Measurements from ENCODE around the gene DBN1.

The DBN1 gene

DNA sequence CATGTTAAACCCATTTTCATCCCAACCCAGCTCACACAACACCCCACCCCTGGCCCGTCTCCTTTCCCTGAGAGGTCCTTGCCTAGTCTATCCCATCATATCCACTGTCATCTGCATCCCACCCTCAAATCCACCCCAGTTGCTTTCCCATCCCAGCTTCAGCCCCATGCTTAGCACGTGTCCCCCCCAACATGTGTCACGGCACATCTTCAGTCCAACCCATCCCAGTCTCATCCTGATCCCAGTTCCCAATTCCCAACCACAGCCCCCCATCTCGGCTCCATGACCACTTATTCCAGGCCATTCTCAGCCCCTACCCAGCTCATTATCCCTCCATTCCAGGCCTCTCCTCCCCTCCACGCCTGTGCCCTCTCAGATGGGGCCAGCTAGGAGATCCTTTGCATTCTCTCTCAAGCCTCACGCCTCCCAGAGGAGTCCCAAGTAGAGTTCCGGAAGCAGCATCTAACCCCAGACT lies 605 bp upstream of the DBN1 start:
- TF ChIP-seq, protein P1, sequence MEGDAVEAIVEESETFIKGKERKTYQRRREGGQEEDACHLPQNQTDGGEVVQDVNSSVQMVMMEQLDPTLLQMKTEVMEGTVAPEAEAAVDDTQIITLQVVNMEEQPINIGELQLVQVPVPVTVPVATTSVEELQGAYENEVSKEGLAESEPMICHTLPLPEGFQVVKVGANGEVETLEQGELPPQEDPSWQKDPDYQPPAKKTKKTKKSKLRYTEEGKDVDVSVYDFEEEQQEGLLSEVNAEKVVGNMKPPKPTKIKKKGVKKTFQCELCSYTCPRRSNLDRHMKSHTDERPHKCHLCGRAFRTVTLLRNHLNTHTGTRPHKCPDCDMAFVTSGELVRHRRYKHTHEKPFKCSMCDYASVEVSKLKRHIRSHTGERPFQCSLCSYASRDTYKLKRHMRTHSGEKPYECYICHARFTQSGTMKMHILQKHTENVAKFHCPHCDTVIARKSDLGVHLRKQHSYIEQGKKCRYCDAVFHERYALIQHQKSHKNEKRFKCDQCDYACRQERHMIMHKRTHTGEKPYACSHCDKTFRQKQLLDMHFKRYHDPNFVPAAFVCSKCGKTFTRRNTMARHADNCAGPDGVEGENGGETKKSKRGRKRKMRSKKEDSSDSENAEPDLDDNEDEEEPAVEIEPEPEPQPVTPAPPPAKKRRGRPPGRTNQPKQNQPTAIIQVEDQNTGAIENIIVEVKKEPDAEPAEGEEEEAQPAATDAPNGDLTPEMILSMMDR (IDR thresholded peaks at IDR 0.05; ENCODE audit: extremely low read depth, missing control alignments), result no peak
- no peak for DNase-seq (ENCODE audit: low spot score)

GRCh38 chr5:177472460-177473442 lies 683 bp downstream of the DBN1 start:
- TF ChIP-seq, protein P1 (IDR thresholded peaks at IDR 0.05; ENCODE audit: extremely low read depth, missing control alignments), result no peak
- peak; percentile 94 for DNase-seq (ENCODE audit: low spot score)

- TF ChIP-seq, protein P1 (IDR thresholded peaks at IDR 0.05; ENCODE audit: extremely low read depth, missing control alignments), result no peak
- no peak for DNase-seq (ENCODE audit: low spot score)
Measured at GRCh38 chr5:177471610-177472356, 1.7 kb downstream of the DBN1 start.

- DNase-seq (ENCODE audit: low spot score), result no peak
- TF ChIP-seq, protein P1 (IDR thresholded peaks at IDR 0.05; ENCODE audit: extremely low read depth, missing control alignments), result no peak
Measured at GRCh38 chr5:177470759-177471536, 2.5 kb downstream of the DBN1 start.

DNA sequence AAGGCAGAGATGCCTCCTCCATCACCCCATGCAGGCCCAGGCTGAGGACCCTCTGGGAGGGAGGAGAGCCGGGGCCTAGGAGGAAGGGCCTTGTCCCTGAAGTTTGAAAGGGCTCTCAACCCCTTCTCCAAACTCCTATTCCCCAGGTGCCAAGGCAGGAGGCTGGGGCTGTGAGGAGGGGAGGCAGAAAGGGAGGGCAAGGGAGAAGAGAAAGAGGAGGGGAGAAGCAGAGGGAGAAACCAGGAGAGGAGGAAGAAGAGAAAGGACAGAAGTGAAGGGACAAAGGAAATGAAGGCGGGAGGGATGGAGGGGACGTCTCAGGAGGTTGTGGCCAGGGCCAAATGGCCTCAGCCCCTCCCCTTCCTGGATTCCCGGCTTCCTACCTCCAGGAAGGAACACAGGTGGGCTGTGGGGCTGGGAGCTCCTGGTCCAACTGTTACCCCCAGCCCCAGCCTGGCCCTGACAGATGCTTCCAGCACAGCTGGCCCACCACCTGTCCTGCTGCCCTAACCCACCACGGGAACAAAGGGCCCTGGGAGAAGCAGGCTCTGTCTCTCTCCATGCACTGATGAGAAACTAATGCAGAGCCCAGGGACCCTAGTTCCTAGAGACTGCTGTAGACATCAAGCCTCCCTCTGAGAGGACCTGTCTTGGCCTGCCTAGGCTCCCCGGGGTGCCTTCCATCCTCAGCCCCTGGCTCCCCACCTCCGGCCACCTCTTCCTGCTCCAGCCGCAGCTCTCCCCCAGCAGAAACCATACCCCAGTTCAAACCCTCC lies 3.5 kb downstream of the DBN1 start:
- TF ChIP-seq, protein P1 (IDR thresholded peaks at IDR 0.05; ENCODE audit: extremely low read depth, missing control alignments), result no peak
- no peak for DNase-seq (ENCODE audit: low spot score)

DNA sequence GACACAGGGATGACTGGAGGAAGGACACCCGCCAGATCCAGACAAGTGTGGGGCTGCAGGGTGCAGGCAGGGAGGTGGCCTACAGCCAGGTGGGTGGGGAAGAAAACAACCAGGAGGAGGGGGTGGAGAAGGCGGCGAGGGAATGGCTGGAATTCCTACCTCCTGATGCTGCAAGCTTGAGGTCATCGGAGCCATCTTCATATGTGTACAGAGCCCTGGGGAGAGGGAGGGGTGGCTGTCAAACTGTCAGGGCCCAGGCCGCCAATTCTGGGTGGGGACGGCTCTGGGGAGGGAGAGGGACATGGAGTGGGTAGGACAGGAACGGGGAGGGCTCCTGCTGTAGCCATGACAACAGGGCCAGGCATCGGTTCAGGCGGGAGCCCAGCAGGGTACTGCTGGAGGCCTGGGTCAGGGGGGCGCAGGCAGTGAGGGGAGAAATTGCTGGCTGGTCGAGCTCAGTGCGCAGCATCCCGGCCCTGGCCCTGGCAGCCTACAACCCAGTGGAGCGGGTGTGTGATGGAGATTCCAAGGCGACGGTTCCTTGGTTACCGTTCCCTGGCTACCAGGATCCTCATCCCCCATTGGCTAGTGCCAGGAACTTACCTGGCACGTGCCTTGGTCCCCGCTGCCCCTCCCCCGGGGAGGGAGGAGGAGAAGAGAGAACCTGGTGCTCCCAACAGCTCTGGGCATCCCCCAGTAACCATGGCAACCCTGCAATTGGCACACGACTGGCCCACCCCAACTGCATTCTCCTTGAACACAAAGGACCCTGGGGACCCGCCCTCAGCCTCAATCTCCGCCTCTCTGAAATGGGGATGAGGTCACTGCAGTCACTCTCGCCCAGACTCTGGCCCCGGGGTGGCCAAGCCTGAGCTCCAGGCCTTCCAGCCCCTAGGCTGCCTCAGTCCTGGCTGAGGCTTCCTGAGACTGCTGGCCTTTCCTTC lies 4.5 kb downstream of the DBN1 start:
- peak; percentile 38 for DNase-seq (ENCODE audit: low spot score)

More for the DNA sequence above, 4.5 kb downstream of the DBN1 start:
- TF ChIP-seq, protein P1 (IDR thresholded peaks at IDR 0.05; ENCODE audit: extremely low read depth, missing control alignments), result no peak

Data from GM20000 (cell line).